Measurements from ENCODE around the gene EIF2S3. TPM values are rescaled to one million over a fixed set of nuclear protein-coding genes. Genes with fewer than 3 reads are reported as not detected.

Gene EIF2S3
- total RNA-seq, 4 donors from 2014 or later: 50.5 to 129 (median 80.5) TPM

GRCh38 chrX:24027086-24027485 is 27.7 kb upstream of the EIF2S3 start, which contains the start of gene KLHL15:
Gene KLHL15 (minus strand): TSS chrX:24027186. CDS start chrX:24006693, 20,493 bp downstream.
- intact Hi-C loops (cut with DNase I; ENCODE audit: low total_unique reads) (no loop called here), in situ Hi-C loops (cut with MboI; ENCODE audit: low pct_ligation_motif_present in 1 of 4, low pct_unique_long_range_greater_than_20kb in 1 of 4, low sequenced_read_pairs in 3 of 4) (loop anchor here in 2 of 4 donors (10.0 to 25.0 kb wide), 2 partner anchors 115 to 122 kb away; partner anchors contain the start of genes APOO (in 2 of the 2) and CXorf58 (in 2 of the 2))
- Histone ChIP-seq H3K4me3 (peak within 1 kb of the TSS in 3 of 4 donors; percentile 60 to 95 (median 91)), H3K36me3 (no peaks in the 10 kb centered on the region), H3K27me3 (no peaks in the 10 kb centered on the region), H3K27ac (peak within 1 kb of the TSS; percentile 93 to 98 (median 97)), H3K4me1 (peaks cover 0 to 3% (median 0%) of the 10 kb centered on the region in 4 donors), H3K9me3 (no peaks in the 10 kb centered on the region)
- TF ChIP-seq EP300 (IDR thresholded peaks at IDR 0.05; ENCODE audit: low read depth): no peak
- TF ChIP-seq POLR2AphosphoS5 (IDR thresholded peaks at IDR 0.05): no peak
- no peak for TF ChIP-seq POLR2A (IDR thresholded peaks at IDR 0.05)
- no peak for TF ChIP-seq CTCF (IDR thresholded peaks at IDR 0.05)
- DNase-seq: no peak
- WGBS, 2 donors (ENCODE audit: low coverage in 1 of 2): 81% methylated on average over 7 of the region's 7 CpGs; no CpG with 5 or more reads in 1 of the 2 donors

- 87 to 100% methylated on average over 1 to 6 of the region's 6 CpGs for WGBS, 2 donors (ENCODE audit: low coverage in 1 of 2)
- intact Hi-C loops (cut with DNase I; ENCODE audit: low total_unique reads): no loop called here
Observed at GRCh38 chrX:24027985-24028384, 26.8 kb upstream of the EIF2S3 start.

GRCh38 chrX:24030597-24030996 is 24.2 kb upstream of the EIF2S3 start:
- 84 to 94% methylated on average over 3 to 5 of the region's 5 CpGs for WGBS, 2 donors (ENCODE audit: low coverage in 1 of 2)
- in situ Hi-C loops (cut with MboI; ENCODE audit: low pct_ligation_motif_present in 1 of 4, low pct_unique_long_range_greater_than_20kb in 1 of 4, low sequenced_read_pairs in 3 of 4): loop anchor here in 1 of 4 donors (25.0 kb wide), 1 partner anchor 118 kb away; the partner anchor contains the start of genes APOO and CXorf58
- intact Hi-C loops (cut with DNase I; ENCODE audit: low total_unique reads): no loop called here

More at GRCh38 chrX:24027985-24028384, 26.8 kb upstream of the EIF2S3 start:
- Histone ChIP-seq H3K9me3 (no peaks in the 10 kb centered on the region), H3K4me1 (peaks cover 0 to 3% (median 0%) of the 10 kb centered on the region in 4 donors), H3K27ac (no peak overlapping the region), H3K27me3 (no peaks in the 10 kb centered on the region), H3K4me3 (no peak overlapping the region), H3K36me3 (no peaks in the 10 kb centered on the region)
- in situ Hi-C loops (cut with MboI; ENCODE audit: low pct_ligation_motif_present in 1 of 4, low pct_unique_long_range_greater_than_20kb in 1 of 4, low sequenced_read_pairs in 3 of 4): loop anchor here in 2 of 4 donors (10.0 to 25.0 kb wide), 2 partner anchors 116 to 123 kb away; partner anchors contain the start of genes APOO (in 2 of the 2) and CXorf58 (in 2 of the 2)
- TF ChIP-seq POLR2A (IDR thresholded peaks at IDR 0.05) (no peak), CTCF (IDR thresholded peaks at IDR 0.05) (no peak), EP300 (IDR thresholded peaks at IDR 0.05; ENCODE audit: low read depth) (no peak), POLR2AphosphoS5 (IDR thresholded peaks at IDR 0.05) (no peak)
- DNase-seq: no peak

More at GRCh38 chrX:24030597-24030996, 24.2 kb upstream of the EIF2S3 start:
- H3K36me3 ChIP-seq: no peaks in the 10 kb centered on the region
- no peaks in the 10 kb centered on the region for H3K4me1 ChIP-seq
- H3K9me3 ChIP-seq: no peaks in the 10 kb centered on the region
- no peaks in the 10 kb centered on the region for H3K27me3 ChIP-seq
- no peak overlapping the region for H3K4me3 ChIP-seq
- no peak for DNase-seq
- no peak overlapping the region for H3K27ac ChIP-seq
- TF ChIP-seq EP300 (IDR thresholded peaks at IDR 0.05; ENCODE audit: low read depth) (no peak), POLR2AphosphoS5 (IDR thresholded peaks at IDR 0.05) (no peak), CTCF (IDR thresholded peaks at IDR 0.05) (no peak), POLR2A (IDR thresholded peaks at IDR 0.05) (no peak)
